DOHH2 (cell line): ENCODE results near the gene EID1.

Experiments
- H3F3A ChIP-seq: fragments of 200-600 bp; sonication (generic), shearing (Covaris generic); 2 replicates; pipeline ENCODE4 v1.6.0; 2016; ENCODE audit warnings: antibody characterized with exemption, mild to moderate bottlenecking; ENCODE audit not compliant: control insufficient read depth, insufficient read depth
- H3K27ac ChIP-seq: fragments of 200-600 bp; sonication (generic); 2 replicates; pipeline ENCODE4 v1.5.1; 2014; ENCODE audit warnings: low read depth, mild to moderate bottlenecking, low read length, moderate library complexity
- H3K27me3 ChIP-seq: fragments of 200-600 bp; sonication (generic); 2 replicates; pipeline ENCODE4 v1.6.1; 2014; ENCODE audit warnings: mild to moderate bottlenecking, low read length, mixed read lengths; ENCODE audit not compliant: control insufficient read depth
- H3K36me3 ChIP-seq: fragments of 200-600 bp; sonication (generic); 2 replicates; pipeline ENCODE4 v1.6.1; 2014; ENCODE audit warnings: mild to moderate bottlenecking, low read length, moderate library complexity, mixed read lengths; ENCODE audit not compliant: control insufficient read depth
- H3K4me1 ChIP-seq: fragments of 200-600 bp; sonication (generic); 2 replicates; pipeline ENCODE4 v1.6.1; 2014; ENCODE audit warnings: mild to moderate bottlenecking, low read length, mixed read lengths; ENCODE audit not compliant: control insufficient read depth
- H3K4me2 ChIP-seq: fragments of 200-600 bp; sonication (generic); 2 replicates; pipeline ENCODE4 v1.6.0; 2014; ENCODE audit warnings: mild to moderate bottlenecking, low read length, moderate library complexity
- H3K4me3 ChIP-seq: fragments of 200-600 bp; sonication (generic); 2 replicates; pipeline ENCODE4 v1.5.1; 2014; ENCODE audit warnings: mild to moderate bottlenecking, low read length, mixed read lengths
- H3K79me2 ChIP-seq: fragments of 200-600 bp; sonication (generic); 2 replicates; pipeline ENCODE4 v1.6.1; 2014; ENCODE audit warnings: mild to moderate bottlenecking, low read length, mixed read lengths; ENCODE audit not compliant: control insufficient read depth
- H3K9me2 ChIP-seq: fragments of 200-600 bp; sonication (generic); replicated peaks from 2 replicates; pipeline ENCODE4 v1.6.1; 2014; ENCODE audit warnings: mild to moderate bottlenecking, low read length, mixed read lengths; ENCODE audit not compliant: control insufficient read depth
- H3K9me3 ChIP-seq: fragments of 200-600 bp; sonication (generic); 2 replicates; pipeline ENCODE4 v1.6.1; 2014; ENCODE audit warnings: antibody characterized with exemption, low read length, mixed read lengths; ENCODE audit not compliant: control insufficient read depth, insufficient read depth
- H4K20me1 ChIP-seq: fragments of 200-600 bp; sonication (generic); 2 replicates; pipeline ENCODE4 v1.6.0; 2014; ENCODE audit warnings: low read depth, mild to moderate bottlenecking, antibody characterized with exemption, low read length, moderate library complexity; ENCODE audit not compliant: control insufficient read depth, insufficient read depth
- EZH2phosphoT487 ChIP-seq: fragments of 200-600 bp; sonication (generic); IDR thresholded peaks from 2 replicates; pipeline ENCODE4 v1.6.1; 2017; ENCODE audit warnings: borderline replicate concordance, mild to moderate bottlenecking, antibody characterized with exemption, low read length, moderate library complexity, mixed read lengths
- TF ChIP-seq, protein P1 (sequence below): fragments of 200-600 bp; sonication (generic); IDR thresholded peaks from one replicate; pipeline ENCODE4 v1.5.1; 2014; ENCODE audit warnings: antibody characterized with exemption, mild to moderate bottlenecking, low read depth, low read length; ENCODE audit not compliant: poor library complexity, severe bottlenecking

The EID1 gene

DNA sequence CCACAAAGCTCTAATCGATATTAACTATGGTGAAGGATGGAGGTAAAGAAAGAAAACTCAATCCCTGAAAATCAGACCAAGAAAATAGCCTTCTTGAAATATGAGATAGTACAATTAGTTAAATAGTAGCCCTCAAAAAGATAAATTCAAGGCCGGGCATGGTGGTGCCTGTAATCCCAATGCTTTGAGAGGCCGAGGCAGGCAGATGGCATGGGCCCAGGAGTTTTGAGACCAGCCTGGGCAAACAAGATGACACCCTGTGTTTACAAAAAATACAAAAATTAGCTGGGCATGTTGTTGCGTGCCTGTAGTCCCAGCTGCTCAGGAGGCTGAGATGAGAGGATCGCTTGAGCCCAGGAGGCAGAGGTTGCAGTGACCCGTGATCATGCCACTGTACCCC lies 35.4 kb upstream of the EID1 start:
- TF ChIP-seq EZH2phosphoT487: no peak
- TF ChIP-seq, protein P1, sequence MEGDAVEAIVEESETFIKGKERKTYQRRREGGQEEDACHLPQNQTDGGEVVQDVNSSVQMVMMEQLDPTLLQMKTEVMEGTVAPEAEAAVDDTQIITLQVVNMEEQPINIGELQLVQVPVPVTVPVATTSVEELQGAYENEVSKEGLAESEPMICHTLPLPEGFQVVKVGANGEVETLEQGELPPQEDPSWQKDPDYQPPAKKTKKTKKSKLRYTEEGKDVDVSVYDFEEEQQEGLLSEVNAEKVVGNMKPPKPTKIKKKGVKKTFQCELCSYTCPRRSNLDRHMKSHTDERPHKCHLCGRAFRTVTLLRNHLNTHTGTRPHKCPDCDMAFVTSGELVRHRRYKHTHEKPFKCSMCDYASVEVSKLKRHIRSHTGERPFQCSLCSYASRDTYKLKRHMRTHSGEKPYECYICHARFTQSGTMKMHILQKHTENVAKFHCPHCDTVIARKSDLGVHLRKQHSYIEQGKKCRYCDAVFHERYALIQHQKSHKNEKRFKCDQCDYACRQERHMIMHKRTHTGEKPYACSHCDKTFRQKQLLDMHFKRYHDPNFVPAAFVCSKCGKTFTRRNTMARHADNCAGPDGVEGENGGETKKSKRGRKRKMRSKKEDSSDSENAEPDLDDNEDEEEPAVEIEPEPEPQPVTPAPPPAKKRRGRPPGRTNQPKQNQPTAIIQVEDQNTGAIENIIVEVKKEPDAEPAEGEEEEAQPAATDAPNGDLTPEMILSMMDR: no peak
- Histone ChIP-seq H3K79me2 (no peaks in the 10 kb centered on the region), H3K36me3 (no peaks in the 10 kb centered on the region), H3K27me3 (no peaks in the 10 kb centered on the region), H3K27ac (no peak overlapping the region), H3K4me1 (no peaks in the 10 kb centered on the region), H3F3A (no peaks in the 10 kb centered on the region), H4K20me1 (no peaks in the 10 kb centered on the region), H3K4me2 (no peak overlapping the region), H3K4me3 (no peak overlapping the region), H3K9me2 (no peaks in the 10 kb centered on the region), H3K9me3 (no peaks in the 10 kb centered on the region)

DNA sequence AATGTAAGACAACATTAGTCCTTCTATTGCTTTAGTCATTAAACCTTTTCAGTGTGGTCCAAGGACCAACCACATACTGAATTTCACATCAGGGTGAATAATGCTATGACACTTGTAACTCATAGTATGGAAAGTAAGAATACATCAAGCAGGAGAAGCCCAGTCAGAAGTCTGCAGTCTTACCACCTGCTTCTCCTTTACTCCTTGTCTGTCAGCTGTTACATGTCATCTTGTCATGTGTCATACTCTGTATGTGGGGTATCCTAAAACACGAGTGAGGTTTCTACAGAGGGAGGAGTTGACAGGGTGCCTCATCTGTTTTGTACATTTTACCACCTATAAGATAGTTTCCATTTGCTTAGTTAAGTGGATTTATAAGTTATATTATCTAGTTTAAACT lies 32.8 kb upstream of the EID1 start:
- no peak overlapping the region for H3K4me2 ChIP-seq
- no peaks in the 10 kb centered on the region for H3K27me3 ChIP-seq
- no peak overlapping the region for H3K4me3 ChIP-seq
- no peaks in the 10 kb centered on the region for H3K9me3 ChIP-seq
- no peaks in the 10 kb centered on the region for H3K36me3 ChIP-seq
- H3F3A ChIP-seq: no peaks in the 10 kb centered on the region
- no peaks in the 10 kb centered on the region for H3K4me1 ChIP-seq
- H3K9me2 ChIP-seq: no peaks in the 10 kb centered on the region
- no peaks in the 10 kb centered on the region for H3K79me2 ChIP-seq
- no peak for TF ChIP-seq EZH2phosphoT487
- TF ChIP-seq, protein P1: no peak
- H3K27ac ChIP-seq: no peak overlapping the region
- H4K20me1 ChIP-seq: no peaks in the 10 kb centered on the region

GRCh38 chr15:48850648-48851047 lies 27.3 kb upstream of the EID1 start:
- H3K79me2 ChIP-seq: no peaks in the 10 kb centered on the region
- H3K9me2 ChIP-seq: no peaks in the 10 kb centered on the region
- no peak overlapping the region for H3K4me3 ChIP-seq

More at GRCh38 chr15:48850648-48851047, 27.3 kb upstream of the EID1 start:
- Histone ChIP-seq H3K9me3 (no peaks in the 10 kb centered on the region), H4K20me1 (no peaks in the 10 kb centered on the region), H3K4me1 (no peaks in the 10 kb centered on the region), H3K27me3 (peaks cover 7% of the 10 kb centered on the region), H3K27ac (no peak overlapping the region), H3K36me3 (no peaks in the 10 kb centered on the region), H3F3A (no peaks in the 10 kb centered on the region), H3K4me2 (no peak overlapping the region)
- TF ChIP-seq EZH2phosphoT487: no peak
- TF ChIP-seq, protein P1: no peak
